Spinal cord (tissue), 10 donors: ENCODE data around the gene SLC5A9. TPM values are rescaled to one million over a fixed set of nuclear protein-coding genes. Genes with fewer than 3 reads are reported as not detected.

Experiments used
- DNase-seq, 6 donors: peaks; one replicate each; pipeline versions ENCODE4 v3.0.0 to v3.0.0-alpha.2; 2013 to 2015; ENCODE audit warnings: low spot score in 6 of 6, low read depth in 4 of 6
- H3K27ac ChIP-seq: one replicate; pipeline ENCODE4 v1.5.1; 2013; ENCODE audit warnings: low read depth, low read length, control low read depth
- H3K27me3 ChIP-seq: one replicate; pipeline ENCODE4 v1.6.1; 2013; ENCODE audit warnings: low read length; ENCODE audit not compliant: control insufficient read depth, insufficient read depth
- H3K36me3 ChIP-seq: one replicate; pipeline ENCODE4 v1.6.1; 2013; ENCODE audit warnings: low read length; ENCODE audit not compliant: control insufficient read depth, insufficient read depth
- H3K4me1 ChIP-seq: one replicate; pipeline ENCODE4 v1.6.1; 2013; ENCODE audit warnings: low read length; ENCODE audit not compliant: control insufficient read depth, insufficient read depth
- H3K4me3 ChIP-seq: one replicate; pipeline ENCODE4 v1.5.1; 2013; ENCODE audit warnings: low read depth, low read length, control low read depth
- H3K9me3 ChIP-seq: one replicate; pipeline ENCODE4 v1.6.1; 2013; ENCODE audit warnings: low read length; ENCODE audit not compliant: control insufficient read depth, insufficient read depth
- WGBS: methylation state at CpG from one replicate; pipeline ENCODE4 v1.1.5; 2013; ENCODE audit warnings: missing lambda C conversion rate; ENCODE audit not compliant: insufficient coverage; 5-methylcytosine and 5-hydroxymethylcytosine counted together
- polyA plus RNA-seq, 2 donors: library from polyadenylated mRNA; unstranded; fragments of 120-200 nt; gene quantifications; one replicate each; pipeline ENCODE4 v1.2.1, GENCODE V29; 2013; ENCODE audit not compliant: insufficient read length in 2 of 2
- total RNA-seq, 2 donors: library from RNA; depleted of rRNA in 1 of 2; stranded (reverse); fragments of 120-200 nt in 1 of 2; fragments of >200 nt in 1 of 2; gene quantifications; one replicate each; pipeline versions ENCODE4 v1.2.3 to v1.2.4, GENCODE V29; 2013 to 2014
- donor health status: healthy.

The SLC5A9 gene
- total and polyA plus RNA-seq, 4 donors: 0.10 to 2.4 (median 1.1) TPM

- Histone ChIP-seq H3K4me1 (no peaks in the 10 kb centered on the region), H3K27ac (no peak overlapping the region), H3K4me3 (no peak overlapping the region), H3K9me3 (no peaks in the 10 kb centered on the region), H3K36me3 (no peaks in the 10 kb centered on the region), H3K27me3 (no peaks in the 10 kb centered on the region)
- no peak for DNase-seq
- 87% methylated on average over 3 of the region's 4 CpGs for WGBS
Observed at GRCh38 chr1:48230236-48230635, 7.7 kb downstream of the SLC5A9 start.

DNA sequence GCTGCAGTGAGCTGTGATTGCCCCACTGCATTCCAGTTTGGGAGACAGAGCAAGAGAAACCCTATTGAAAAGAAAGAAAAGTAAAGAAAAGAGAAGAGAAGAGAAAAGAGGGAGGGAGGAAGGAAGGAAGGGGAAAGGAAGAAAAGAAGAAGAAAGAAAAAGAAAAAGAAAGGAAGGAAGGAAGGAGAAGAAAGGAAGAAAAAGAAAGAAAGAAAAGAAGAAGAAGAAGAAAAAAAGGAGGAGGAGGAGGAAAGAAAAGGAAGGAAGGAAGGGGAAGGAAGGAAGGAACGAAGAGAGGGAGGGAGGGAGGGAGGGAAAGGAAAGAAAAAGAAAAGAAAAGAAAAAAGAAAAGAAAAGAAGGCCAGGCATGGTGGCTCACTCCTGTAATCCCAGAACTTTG lies 10.2 kb downstream of the SLC5A9 start:
- no peaks in the 10 kb centered on the region for H3K9me3 ChIP-seq
- no peaks in the 10 kb centered on the region for H3K4me1 ChIP-seq
- no peaks in the 10 kb centered on the region for H3K27me3 ChIP-seq
- H3K36me3 ChIP-seq: no peaks in the 10 kb centered on the region
- H3K4me3 ChIP-seq: no peak overlapping the region
- no peak overlapping the region for H3K27ac ChIP-seq
- no peak for DNase-seq
- WGBS: 100% methylated on average over 1 of the region's 1 CpG

DNA sequence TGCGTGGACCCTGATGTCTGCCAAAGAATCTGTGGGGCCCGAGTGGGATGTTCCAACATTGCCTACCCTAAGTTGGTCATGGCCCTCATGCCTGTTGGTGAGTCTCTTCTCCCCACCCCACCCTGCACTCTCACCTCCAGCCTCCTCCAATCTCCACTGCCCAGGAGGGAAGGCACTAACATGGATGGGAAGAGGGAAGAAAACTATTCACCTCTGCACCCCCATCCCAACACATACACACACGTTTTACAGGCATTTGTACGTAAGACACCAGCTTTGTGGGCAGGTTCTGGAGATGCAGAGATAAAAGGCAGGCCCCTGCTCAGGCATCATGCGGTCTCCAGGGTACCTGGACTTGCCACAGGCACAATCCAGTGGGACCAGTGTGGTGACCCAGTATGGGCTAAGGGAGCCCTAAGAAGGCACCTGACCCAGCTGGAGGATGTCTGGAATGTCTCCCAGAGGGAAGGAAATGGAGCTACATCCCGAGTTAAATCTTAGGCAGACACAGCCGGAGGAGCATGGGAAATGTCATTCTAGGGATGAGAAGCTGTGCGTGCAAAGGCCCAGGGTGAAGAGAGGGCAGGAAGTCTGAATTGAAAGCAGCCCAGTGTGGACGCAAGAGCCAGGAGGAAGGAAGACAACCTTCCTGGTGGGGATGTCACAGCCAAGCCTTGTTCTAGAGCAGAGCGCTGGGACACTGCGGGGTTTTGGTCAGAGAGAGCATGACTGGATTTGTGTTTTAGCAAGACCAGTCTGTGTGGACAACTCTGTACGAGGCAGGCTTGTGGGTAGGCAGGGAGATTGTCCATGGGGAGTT lies 11.4 kb downstream of the SLC5A9 start:
- Histone ChIP-seq H3K27me3 (no peaks in the 10 kb centered on the region), H3K27ac (no peak overlapping the region), H3K4me1 (no peaks in the 10 kb centered on the region), H3K9me3 (no peaks in the 10 kb centered on the region), H3K36me3 (no peaks in the 10 kb centered on the region), H3K4me3 (no peak overlapping the region)
- WGBS: 92% methylated on average over 11 of the region's 12 CpGs
- DNase-seq: no peak

GRCh38 chr1:48235652-48236051 lies 13.1 kb downstream of the SLC5A9 start:
- no peak for DNase-seq
- no peaks in the 10 kb centered on the region for H3K36me3 ChIP-seq
- H3K4me1 ChIP-seq: no peaks in the 10 kb centered on the region
- 96% methylated on average over 5 of the region's 13 CpGs for WGBS
- no peak overlapping the region for H3K4me3 ChIP-seq
- no peaks in the 10 kb centered on the region for H3K9me3 ChIP-seq
- no peak overlapping the region for H3K27ac ChIP-seq
- no peaks in the 10 kb centered on the region for H3K27me3 ChIP-seq

GRCh38 chr1:48236716-48237470 lies 14.4 kb downstream of the SLC5A9 start:
- H3K4me1 ChIP-seq: no peaks in the 10 kb centered on the region
- WGBS: 69% methylated on average over 2 of the region's 4 CpGs
- H3K9me3 ChIP-seq: no peaks in the 10 kb centered on the region
- DNase-seq: peak in 5 of 6 donors; percentile 15 to 86 (median 31)
- H3K36me3 ChIP-seq: no peaks in the 10 kb centered on the region
- H3K27me3 ChIP-seq: no peaks in the 10 kb centered on the region
- H3K4me3 ChIP-seq: no peak overlapping the region
- H3K27ac ChIP-seq: no peak overlapping the region

- H3K27me3 ChIP-seq: no peaks in the 10 kb centered on the region
- H3K4me3 ChIP-seq: no peak overlapping the region
- no peaks in the 10 kb centered on the region for H3K9me3 ChIP-seq
- WGBS: 90% methylated on average over 6 of the region's 12 CpGs
- H3K27ac ChIP-seq: no peak overlapping the region
- peaks cover 15% of the 10 kb centered on the region for H3K4me1 ChIP-seq
- H3K36me3 ChIP-seq: no peaks in the 10 kb centered on the region
- peak in 1 of 6 donors; percentile 11 for DNase-seq
Observed at GRCh38 chr1:48242141-48242736, 19.7 kb downstream of the SLC5A9 start.

GRCh38 chr1:48245106-48245505 lies 22.6 kb downstream of the SLC5A9 start:
- Histone ChIP-seq H3K27me3 (no peaks in the 10 kb centered on the region), H3K27ac (no peak overlapping the region), H3K9me3 (no peaks in the 10 kb centered on the region), H3K36me3 (no peaks in the 10 kb centered on the region), H3K4me3 (no peak overlapping the region), H3K4me1 (peaks cover 16% of the 10 kb centered on the region)
- peak in 1 of 6 donors; percentile 17 for DNase-seq
- WGBS: 80% methylated on average over 1 of the region's 2 CpGs

DNA sequence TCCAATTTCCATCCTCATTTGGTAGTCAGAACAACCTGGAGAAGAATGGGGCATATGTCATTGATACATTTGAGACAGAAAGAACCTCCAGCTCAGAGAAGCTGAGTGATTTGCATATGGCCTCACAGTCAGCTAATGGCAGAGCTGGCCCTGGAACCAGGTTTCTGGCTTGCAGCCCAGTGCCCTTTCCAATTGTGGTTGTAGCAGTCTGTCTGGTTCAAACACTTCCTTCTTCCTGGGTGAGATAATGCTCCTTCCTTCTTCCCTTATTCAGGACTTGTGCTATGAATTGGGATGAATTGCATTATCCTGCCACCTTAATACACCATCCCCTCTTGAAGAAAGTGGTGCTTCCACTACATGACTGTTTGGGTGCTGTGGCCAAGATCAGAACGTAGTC lies 24.2 kb downstream of the SLC5A9 start:
- DNase-seq: peak in 4 of 6 donors; percentile 9 to 81 (median 51)
- H3K36me3 ChIP-seq: no peaks in the 10 kb centered on the region
- no peak overlapping the region for H3K4me3 ChIP-seq
- 62% methylated on average over 1 of the region's 1 CpG for WGBS
- H3K27ac ChIP-seq: no peak overlapping the region
- no peaks in the 10 kb centered on the region for H3K27me3 ChIP-seq
- no peaks in the 10 kb centered on the region for H3K9me3 ChIP-seq
- peaks cover 16% of the 10 kb centered on the region for H3K4me1 ChIP-seq

DNA sequence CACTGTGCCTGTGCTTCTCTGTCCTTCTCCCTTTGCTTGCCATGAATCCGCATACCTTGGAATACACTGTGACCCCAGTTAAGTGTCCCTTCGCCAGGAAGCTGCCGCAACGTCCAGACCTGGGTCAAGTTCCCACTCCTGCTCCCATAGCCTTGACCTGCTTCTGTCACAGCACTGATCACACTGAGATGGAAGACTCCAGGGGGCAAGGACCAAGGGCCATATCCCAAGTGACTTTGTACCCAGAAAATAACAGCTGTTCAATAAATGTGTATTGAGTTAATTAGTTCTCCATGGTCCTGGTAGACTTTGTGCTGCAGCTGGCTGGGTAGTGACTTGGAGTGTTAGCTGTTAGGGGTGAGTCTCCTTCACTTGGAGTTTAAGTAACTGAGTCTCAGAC lies 25.8 kb downstream of the SLC5A9 start:
- Histone ChIP-seq H3K36me3 (no peaks in the 10 kb centered on the region), H3K4me1 (peaks cover 10% of the 10 kb centered on the region), H3K9me3 (no peaks in the 10 kb centered on the region), H3K4me3 (no peak overlapping the region), H3K27me3 (no peaks in the 10 kb centered on the region), H3K27ac (no peak overlapping the region)
- 91% methylated on average over 4 of the region's 4 CpGs for WGBS
- DNase-seq: no peak
